ENCODE measurements around the gene NPFFR1. TPM values are rescaled to one million over a fixed set of nuclear protein-coding genes. Genes with fewer than 3 reads are reported as not detected.

Gene NPFFR1
- total and polyA plus RNA-seq, 10 of the 15 experiments (the other 5 are each of a cell fraction or from before 2014, with no cell fraction given): 0.03 TPM; not detected in 9

GRCh38 chr10:70232155-70232858 is 51.5 kb downstream of the NPFFR1 start (continued):
- TF ChIP-seq HDAC2 (IDR thresholded peaks at IDR 0.05) (no peak), RELB (IDR thresholded peaks at IDR 0.05; ENCODE audit: low read depth) (0 out of 2 replicates have a peak, but pooled peaks have one; percentile 37), IRF5 (IDR thresholded peaks at IDR 0.05; ENCODE audit: borderline replicate concordance) (no peak), ZBTB4 (CRISPR knock-in tag; IDR thresholded peaks at IDR 0.05) (no peak), MAX (IDR thresholded peaks at IDR 0.05; ENCODE audit: low read depth, low read length) (no peak)
